GM12891 (cell line): ENCODE results near the gene UBE2J2.

Source experiments
- POLR2A ChIP-seq: IDR thresholded peaks from 2 replicates; pipeline ENCODE4 v1.6.1; 2011; ENCODE audit warnings: low read depth, low read length, control low read depth
- POLR2AphosphoS5 ChIP-seq: IDR thresholded peaks from 2 replicates; pipeline ENCODE4 v1.6.1; 2011; ENCODE audit warnings: low read depth, low read length, control low read depth
- TAF1 ChIP-seq: IDR thresholded peaks from 2 replicates; pipeline ENCODE4 v1.6.1; 2011; ENCODE audit warnings: low read depth, low read length, control low read depth

DNA sequence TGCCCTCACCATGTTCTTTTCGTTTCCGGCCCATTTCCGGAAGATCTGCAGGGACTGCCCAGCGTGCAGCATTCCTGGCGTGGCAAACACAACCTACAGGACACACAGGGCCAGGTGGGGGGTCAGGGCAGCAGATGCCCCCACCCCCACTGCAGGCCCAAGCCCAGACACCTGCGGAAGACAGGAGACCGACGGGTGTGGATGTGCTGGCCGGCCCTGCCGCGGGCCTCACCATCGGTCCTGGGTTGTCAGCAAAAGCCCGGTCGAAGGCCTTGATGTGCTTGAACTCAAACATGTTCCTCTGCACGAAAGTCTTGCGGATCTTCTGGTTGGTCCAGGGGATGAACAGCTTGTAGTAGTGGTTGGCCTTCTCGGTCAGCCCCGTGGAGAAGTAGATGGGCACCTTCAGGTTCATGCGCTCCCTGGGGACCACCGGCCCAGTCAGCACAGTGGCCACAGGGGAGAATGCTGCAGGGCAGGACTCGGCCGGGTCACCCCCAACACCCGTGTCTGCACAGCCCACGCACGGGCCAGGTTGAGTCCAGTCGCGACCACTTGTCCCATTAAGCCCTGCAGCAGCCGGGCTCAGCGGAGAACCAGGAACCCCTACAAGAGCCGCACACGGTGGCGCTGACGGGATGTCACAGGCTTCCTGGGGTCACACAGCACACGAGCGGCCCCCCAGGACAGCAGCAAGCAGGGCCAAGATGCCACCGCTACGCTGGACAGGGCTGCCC is 40.0 kb upstream of the UBE2J2 start:
- TF ChIP-seq POLR2A = no peak
- TF ChIP-seq TAF1 = no peak
- no peak for TF ChIP-seq POLR2AphosphoS5
